Activated CD4-positive, CD25-positive, alpha-beta regulatory T cell (primary cell): Measurements from ENCODE around the gene MYF5.
"Not testable (repeated sequence)": the region's sequence is repeated elsewhere in the genome, so short reads cannot be mapped to it uniquely, and the experiment has no call there.

Experiments used
- DNase-seq, 4 experiments: peaks; one replicate each; lab custom pipeline; 2025; lab: John Stamatoyannopoulos, UW

Gene MYF5

DNA sequence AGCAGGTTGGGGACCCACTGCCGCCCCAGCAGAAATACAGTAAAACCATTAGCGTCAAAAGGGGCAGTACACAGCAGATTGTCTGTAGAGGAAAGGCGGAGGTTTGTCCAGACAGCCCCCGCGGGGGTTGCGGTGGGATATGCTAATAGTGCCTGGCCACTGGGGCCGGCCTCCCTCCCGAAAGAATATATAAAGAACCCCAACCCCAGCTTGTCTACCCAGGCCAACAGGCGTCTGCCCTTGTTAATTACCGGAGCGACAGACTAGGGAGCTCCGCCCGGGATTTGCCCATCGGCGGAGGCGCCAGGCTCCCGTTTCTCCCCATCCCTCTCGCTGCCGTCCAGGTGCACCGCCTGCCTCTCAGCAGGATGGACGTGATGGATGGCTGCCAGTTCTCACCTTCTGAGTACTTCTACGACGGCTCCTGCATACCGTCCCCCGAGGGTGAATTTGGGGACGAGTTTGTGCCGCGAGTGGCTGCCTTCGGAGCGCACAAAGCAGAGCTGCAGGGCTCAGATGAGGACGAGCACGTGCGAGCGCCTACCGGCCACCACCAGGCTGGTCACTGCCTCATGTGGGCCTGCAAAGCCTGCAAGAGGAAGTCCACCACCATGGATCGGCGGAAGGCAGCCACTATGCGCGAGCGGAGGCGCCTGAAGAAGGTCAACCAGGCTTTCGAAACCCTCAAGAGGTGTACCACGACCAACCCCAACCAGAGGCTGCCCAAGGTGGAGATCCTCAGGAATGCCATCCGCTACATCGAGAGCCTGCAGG is at the start of gene MYF5:
TSS of gene MYF5 (plus strand) at position 217 of the 774 bp plus-strand sequence. CDS start at position 369, 152 bp downstream.
- no peak for DNase-seq

DNA sequence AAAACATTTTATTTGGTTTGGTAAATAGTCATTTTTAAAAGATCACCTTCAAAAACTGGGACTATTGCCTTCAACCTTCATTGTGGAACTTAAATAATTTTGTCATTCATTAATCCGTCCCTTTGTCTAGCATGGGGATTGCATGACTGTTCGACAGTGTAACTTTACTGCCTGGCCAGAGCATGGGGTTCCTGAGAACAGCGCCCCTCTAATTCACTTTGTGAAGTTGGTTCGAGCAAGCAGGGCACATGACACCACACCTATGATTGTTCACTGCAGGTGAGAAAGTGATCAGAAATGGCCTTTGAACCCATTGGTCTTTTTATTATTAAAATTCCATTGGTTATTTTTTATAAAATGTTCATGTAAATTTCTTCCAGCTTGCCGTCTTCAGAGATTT is 46.5 kb upstream of the MYF5 start:
- no peak for DNase-seq

DNA sequence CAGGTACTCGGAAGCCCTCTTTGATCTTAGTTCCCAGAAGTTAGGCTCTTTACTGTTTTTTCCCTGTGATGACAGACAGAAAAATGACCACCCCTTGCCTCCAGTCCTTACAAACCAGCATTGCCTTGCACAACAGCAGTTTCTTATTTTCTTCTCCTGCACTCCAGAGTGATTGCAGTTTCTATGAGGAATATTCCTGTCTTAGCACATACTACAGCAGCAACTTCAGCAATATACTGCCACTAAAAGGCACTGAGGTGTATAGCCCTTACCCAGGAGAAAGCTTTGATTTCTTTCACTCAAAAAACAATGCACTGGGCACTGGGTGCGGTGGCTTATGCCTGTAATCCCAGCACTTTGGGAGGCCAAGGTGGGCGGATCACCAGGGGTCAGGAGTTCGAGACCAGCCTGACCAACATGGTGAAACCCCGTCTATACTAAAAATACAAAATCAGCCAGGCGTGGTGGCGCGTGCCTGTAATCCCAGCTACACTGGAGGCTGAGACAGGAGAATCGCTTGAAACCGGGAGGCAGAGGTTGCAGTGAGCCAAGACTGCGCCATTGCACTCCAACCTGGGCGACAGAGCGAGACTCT is 40.6 kb upstream of the MYF5 start:
- DNase-seq = not testable (repeated sequence)

DNA sequence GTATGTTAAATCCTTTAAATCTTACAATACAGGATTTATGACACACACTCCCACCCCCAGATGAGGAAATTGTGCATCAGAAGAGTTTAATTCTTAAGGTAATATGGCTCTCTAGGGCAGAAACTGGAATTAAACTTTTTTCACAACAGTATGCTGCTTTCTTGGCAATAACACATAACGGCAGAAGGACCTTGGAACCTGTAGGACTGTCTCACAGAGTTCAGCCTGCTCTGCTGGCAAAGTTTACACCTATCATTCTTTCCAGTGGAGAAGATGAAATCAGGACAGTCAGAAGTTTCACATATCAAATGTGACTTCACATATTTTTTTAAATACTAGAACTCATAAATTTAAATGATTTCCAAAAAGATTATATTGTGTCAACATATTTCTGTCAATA is 39.9 kb upstream of the MYF5 start:
- DNase-seq = no peak

DNA sequence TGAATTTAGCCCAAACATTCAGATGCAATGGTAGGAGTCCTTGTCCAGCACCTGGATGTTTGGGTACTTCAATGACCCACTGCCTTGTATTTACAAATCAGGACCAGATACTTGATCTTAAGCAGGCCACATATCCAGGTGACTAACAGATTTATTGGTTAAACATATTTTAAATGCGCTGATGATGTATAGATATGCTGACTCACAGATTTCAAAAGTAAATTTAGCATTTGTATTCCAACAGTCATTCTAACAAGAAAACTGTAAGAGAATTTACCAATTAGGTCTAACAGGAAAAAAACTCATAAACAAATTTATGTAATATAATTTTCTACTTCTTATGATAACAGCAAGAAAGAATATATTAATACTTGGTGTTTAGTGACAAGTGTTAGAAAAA is 38.7 kb upstream of the MYF5 start:
- DNase-seq = no peak

DNA sequence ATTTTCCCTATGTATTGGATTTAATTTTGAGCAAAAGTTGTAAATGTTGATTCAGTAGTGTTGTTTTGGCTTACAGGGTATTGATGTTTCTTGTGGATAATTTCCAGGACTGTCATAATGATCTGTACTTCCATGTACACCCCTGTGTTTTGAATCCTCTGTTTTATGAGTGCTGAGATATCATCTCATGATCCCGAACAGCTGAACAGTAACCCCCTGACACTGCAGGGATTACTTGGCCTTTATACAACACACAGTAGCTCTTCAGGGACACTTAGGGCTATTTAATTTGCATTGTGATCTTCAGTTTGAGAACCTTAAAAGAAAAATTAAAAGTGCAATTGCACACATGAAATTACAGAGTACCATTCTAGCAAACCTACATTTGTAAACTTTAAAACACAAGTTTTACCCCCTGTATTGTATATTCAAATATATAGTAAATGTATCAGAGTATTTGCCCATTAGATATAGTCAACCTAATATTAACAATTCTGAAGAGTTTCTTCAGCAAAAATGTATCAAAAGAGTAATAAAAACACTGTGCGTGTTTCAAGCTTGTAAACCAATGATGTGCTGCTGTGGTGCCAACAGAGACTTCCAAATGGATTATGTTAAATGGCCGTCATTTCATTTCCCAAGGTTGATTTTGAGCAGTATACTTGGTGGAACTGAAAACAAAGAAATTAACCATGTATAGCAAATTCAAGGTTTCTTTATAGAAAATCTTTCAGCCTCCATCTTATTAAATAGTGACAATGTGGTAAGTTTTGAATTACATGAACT is 37.2 kb upstream of the MYF5 start:
- no peak for DNase-seq

DNA sequence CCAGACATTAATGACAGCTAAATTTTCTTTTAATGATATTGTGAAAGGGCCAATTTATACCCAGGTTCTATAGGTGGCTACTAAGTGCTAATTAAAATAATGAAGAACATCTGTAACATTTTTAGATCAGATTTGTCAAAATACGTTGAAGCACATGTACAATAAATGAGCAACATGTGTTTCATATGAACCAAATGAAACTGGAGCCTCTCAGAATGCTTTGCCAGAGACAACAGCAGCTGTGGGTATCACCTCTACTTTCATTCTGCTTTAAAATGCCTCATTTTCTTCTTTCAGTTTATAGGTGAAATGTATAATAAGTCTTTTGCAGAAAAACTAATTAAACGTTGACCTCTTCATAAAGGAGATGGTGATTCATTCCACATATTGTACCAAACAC is 35.4 kb upstream of the MYF5 start:
- DNase-seq = no peak

DNA sequence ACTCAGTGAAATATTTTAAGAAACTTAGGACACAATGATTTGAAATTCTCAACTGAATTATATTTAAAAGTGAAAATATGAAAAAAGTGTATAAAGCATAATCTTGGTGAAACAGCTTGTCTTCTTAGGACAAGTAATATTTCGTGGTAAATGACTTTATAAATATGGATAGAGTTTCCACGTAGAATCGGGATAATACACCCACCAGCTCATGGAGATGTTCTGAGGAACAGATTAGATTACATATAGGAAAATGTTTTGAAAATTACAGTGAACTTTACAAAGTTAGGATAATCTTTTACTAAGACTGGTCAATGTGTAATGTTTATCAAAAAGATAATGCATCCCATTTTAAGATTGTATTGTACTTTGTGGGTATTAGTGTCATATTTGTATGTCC is 34.9 kb upstream of the MYF5 start:
- DNase-seq = no peak

DNA sequence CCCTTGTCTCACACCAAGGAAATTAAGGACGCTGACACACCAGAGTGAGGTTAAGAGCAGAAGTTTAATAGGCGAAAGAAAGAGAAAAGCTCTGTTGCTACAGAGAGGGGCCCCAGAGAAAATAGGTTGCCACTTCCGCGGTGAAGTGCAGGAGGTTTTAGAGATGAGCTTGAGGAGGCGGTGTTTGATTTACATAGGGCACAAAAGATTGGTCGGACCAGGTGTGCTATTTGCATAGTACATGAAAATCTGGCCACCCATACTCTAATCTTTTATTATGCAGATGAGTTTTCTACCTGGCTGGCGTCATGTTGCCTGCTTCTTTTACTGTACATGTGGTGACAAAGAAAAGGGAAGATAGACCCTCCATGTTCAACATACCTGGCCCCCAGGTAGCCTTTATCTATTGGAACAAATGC is 32.6 kb upstream of the MYF5 start:
- no peak for DNase-seq

DNA sequence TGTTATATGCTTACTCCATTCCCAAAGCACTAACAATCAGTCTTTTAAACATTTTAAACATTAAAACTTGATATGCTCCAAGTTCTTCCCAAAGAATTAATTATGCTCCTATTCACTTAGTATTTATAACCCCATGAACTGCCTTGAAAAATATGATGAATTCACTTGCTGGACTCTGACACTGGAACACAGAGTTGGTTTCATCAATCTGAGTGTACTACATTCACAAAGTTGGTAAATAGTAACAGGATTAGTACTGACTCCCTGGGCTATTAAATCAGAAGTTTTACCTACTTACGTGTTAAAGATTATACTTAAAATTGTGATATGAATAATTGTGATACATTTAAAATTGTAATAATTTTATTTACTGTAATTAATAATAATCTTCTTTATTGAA is 26.6 kb upstream of the MYF5 start:
- DNase-seq = no peak

DNA sequence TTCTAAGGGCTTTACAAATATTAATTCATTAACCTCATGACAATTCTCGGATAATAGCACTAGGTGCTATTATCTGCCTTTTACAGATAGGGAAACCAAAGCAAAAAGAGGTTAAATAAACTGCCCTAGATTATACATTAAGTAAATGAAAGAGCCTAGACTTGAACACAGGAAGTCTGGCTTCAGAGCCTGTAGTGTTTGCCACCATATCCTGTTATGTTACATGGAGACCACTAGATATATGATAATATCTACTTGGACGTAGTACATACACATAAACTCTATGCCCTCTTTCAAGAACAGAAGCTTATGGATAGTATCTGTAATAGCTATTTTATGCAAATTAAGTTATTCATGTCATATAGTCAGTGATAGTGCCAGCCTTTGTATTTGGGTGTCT is 26.2 kb upstream of the MYF5 start:
- DNase-seq = no peak

DNA sequence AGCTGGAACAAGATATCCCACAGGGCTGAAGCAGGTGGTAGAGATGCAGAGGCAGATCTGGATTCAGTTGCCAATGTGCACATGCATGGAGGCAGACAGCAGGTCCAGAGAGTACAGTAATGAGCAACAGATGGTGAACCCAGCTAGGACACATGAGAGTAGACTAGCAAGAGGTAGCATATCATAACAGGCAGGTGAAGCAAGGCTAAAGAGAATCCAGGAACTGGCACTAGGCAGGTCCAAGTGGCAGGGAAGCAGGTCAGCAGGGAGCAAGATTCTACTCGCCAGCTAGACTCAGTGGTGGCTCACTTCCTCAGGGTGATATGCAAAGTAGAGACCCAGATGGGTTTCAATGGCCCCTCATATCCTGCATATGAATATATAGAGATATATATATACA is 24.6 kb upstream of the MYF5 start:
- DNase-seq = no peak

DNA sequence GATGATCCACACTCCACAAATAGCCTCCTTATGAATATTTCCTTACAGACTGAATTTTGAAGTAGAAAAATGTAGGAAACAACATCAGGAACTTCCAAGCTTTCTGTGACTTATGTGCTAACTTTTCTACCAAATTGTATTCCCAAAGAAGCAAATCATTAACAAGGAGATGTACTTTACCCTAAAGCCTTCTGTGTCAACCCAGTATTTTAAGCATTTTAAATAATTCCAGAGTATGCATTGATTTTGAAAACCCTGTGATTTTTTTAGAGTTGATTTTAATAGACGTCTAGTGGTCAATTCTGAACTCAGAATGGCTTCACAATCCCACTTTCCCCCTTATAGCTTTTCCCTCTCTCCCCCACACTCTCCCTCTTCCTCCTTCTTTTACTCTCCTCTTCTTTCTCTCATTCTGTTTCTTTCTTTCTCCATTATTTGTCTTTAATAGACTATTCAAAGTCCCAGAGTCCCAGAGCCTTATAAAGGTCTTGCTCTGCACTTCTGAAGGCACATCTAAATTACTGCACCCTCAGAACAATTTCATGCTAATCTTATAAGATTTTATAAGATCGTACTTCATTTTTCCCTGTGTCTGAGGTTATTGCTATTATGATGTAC is 19.3 kb upstream of the MYF5 start:
- DNase-seq = no peak

DNA sequence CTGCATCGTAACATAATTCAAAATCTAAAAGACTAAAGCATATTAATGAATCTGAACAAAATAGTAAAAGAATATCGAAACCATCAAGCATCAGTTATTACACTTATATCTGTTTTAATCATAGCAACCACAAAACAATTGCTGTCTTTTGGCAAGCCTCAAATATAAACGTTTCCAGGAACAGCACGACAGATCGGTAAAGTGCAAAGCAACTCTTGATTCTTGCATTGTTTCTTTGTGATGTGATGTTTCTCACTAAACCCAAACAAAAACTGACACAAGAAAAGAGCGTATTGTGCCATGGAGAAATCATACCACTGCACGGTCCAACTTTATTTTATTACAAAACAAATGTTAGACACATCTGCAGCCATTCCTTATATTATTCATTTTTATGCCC is 18.5 kb upstream of the MYF5 start:
- DNase-seq = no peak

DNA sequence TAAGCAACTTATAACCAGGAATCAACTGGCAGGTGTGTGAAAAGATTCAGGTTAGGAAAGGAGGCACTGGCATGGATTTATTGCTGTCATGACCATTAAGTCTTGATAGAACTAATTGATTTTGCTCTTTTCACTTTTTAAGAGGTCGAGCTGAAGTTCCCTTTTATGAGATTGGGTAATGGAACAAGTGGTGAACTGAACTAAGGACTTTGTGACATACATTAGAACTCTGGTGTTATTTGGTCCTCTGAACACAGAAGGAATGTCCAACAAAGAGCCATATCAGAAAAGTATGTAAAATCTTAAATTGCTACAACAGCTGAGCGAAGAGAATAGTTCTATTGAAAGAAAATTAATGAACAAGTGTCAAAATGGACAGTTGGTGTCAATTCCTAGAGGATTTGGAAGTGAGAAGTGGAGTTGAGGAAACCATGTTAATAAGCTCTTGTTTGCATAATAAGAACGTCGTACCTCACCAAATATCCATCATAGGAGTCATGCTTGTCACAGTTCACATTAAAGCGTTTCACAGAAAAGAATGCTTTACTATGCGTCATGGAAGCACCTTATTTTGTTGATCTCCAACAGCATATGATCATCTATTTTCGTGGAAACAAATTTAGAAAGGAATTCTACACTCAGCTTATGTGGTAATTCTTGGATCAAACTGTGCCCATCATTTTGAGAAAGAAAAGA is 17.7 kb upstream of the MYF5 start:
- no peak for DNase-seq

DNA sequence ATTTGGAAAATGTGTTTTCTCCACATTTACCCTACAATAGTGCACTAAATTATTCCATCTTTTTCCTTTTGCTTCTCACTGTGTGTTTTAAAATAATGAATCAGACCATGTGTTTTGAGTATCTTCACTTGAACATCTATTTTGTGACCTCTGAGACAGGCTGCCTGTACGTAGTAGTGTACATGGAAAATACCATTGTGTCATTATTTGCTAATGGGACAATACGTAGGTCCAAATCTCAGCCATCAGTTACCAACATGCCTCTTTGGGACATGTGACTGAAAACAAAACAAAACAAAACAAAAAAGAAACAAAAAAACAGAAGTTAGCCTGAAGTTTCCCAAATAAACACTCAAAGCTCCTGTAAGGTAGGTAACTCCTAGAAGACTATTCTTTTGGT is 16.4 kb upstream of the MYF5 start:
- no peak for DNase-seq

DNA sequence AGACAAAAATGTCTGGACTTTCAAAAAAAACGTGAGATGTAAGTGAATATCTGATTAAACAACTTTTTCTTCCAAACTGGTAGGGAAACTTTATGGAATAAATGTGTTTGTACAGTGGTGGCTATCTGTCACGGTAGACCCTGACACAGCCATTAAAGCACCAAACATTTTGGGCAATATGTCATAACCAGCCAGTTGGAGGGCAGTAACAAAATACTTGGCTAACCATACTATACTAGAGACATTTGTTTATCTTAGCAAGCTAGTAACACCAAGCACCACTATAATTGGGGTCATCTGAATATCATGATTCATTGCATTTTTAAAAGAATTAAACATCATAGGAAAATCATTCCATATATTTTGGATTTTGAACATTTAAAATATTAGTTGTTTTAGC is 15.3 kb upstream of the MYF5 start:
- DNase-seq = no peak

DNA sequence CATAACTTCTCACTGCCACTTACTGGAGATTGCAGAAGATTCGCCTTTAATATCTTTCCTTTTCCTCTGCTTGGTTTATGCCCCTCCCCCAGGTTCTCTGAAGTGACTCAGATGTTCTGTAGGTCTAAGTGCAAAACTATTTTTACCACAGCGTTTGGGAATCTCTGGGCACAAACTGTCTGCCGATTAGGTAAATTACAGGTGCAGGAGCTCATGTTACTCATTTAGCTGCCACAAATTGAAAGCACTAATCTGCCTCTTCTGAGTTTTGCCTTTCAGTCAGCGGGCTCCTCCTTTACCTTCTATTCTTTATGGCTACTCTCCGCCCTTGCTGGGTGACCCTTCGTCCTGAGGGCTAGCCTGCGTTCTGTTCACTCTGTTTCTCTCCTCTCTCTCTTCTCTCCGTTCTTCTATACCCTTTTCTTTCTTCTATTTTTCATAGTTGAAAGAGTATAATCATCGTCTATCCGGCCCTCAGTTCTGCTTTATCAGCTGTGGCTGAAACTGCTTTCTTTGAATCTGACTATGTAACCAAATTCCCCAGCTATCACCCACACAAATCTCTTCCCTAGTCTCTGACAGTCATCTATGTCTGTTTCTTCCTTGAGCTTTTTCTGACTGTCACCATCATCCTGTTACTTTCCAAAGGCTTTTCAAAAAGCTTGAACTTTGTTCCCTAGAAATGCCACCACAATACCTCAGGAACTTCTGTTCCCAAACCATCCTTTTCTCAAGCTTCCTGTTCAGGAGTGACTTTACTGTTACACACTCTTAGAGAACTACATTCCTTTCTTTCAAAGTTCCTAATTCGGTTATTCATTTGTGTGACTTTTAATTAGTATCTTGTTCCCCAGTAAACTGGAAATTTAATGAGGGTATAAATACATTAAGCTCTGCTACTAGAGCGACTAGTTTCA is 13.6 kb upstream of the MYF5 start:
- DNase-seq = no peak

DNA sequence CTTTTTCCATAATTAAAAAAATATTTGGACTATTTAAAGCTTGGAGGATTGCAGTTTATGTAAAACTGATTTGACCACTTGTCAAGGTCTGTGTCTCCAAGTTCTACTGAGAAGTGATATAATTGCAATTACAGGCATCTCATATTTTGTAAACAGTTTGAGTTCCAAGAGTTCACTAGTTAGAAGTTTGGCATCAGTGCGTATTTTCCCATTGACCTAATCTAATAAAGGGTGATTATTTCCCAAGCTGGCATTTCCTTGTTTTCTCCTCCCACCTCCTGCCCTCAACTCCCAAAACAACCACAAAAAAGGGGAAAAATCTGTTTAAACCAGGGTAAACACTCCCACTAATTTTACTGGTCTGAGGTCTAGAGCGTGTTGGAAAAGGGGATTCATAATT is 12.3 kb upstream of the MYF5 start:
- DNase-seq = no peak

DNA sequence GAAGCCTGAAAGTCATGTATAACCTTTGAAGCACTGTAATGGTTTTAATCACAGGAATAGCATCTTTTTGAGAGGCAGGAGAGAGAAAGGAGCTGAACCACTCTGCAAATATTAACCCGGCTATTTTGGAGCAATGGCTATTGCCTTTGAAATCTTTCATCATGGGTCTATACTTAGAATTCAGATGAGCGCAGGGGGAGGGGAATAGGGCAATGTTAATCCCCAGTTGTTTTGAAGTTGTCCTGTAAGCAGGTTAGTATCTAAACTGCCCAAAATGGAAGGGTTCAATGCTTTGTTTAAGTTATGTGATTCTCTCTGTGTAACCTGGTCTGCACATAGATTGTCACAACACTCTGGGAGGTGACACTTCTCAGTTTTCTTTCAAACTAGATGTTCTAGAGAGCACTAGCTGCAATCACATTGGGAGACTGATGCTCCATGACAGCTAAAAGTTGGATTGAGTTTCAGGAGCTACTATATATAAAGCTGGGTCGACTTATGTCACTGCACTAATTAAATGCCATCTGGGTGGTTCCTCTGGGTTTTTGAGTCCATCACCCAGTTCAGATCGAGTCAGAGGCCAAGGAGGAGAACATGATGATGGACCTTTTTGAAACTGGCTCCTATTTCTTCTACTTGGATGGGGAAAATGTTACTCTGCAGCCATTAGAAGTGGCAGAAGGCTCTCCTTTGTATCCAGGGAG is 9.4 kb upstream of the MYF5 start, which contains the start of gene MYF6:
TSS of gene MYF6 (plus strand) at position 509 of the 704 bp plus-strand sequence. CDS start at position 595, 86 bp downstream.
- no peak for DNase-seq
